Measurements from ENCODE around the gene CTNND2.
"Not testable (repeated sequence)": the region's sequence is repeated elsewhere in the genome, so short reads cannot be mapped to it uniquely, and the experiment has no call there.

Gene CTNND2

GRCh38 chr5:11075035-11075805, 829.0 kb downstream of the CTNND2 start:
- DNase-seq (ENCODE audit: low read depth): no peak

- DNase-seq (ENCODE audit: low read depth): no peak
Measured at GRCh38 chr5:11072568-11072967, 831.7 kb downstream of the CTNND2 start.

GRCh38 chr5:11072076-11072475, 832.2 kb downstream of the CTNND2 start:
- no peak for DNase-seq (ENCODE audit: low read depth)

GRCh38 chr5:11069041-11069440, 835.2 kb downstream of the CTNND2 start:
- no peak for DNase-seq (ENCODE audit: low read depth)

- DNase-seq (ENCODE audit: low read depth): not testable (repeated sequence)
Measured at GRCh38 chr5:11065723-11066122, 838.5 kb downstream of the CTNND2 start.

GRCh38 chr5:11064763-11065450, 839.3 kb downstream of the CTNND2 start:
- no peak for DNase-seq (ENCODE audit: low read depth)

GRCh38 chr5:11062397-11062796, 841.8 kb downstream of the CTNND2 start:
- DNase-seq (ENCODE audit: low read depth): no peak

- no peak for DNase-seq (ENCODE audit: low read depth)
Measured at GRCh38 chr5:11056560-11056959, 847.7 kb downstream of the CTNND2 start.

GRCh38 chr5:11054014-11054413, 850.2 kb downstream of the CTNND2 start:
- no peak for DNase-seq (ENCODE audit: low read depth)

GRCh38 chr5:11052871-11053270, 851.4 kb downstream of the CTNND2 start:
- no peak for DNase-seq (ENCODE audit: low read depth)

GRCh38 chr5:11050596-11051304, 853.5 kb downstream of the CTNND2 start:
- no peak for DNase-seq (ENCODE audit: low read depth)

- no peak for DNase-seq (ENCODE audit: low read depth)
Measured at GRCh38 chr5:11048760-11049159, 855.5 kb downstream of the CTNND2 start.

- DNase-seq (ENCODE audit: low read depth): no peak
Measured at GRCh38 chr5:11047625-11048024, 856.6 kb downstream of the CTNND2 start.

- no peak for DNase-seq (ENCODE audit: low read depth)
Measured at GRCh38 chr5:11047030-11047429, 857.2 kb downstream of the CTNND2 start.

GRCh38 chr5:11046160-11046559, 858.1 kb downstream of the CTNND2 start:
- DNase-seq (ENCODE audit: low read depth): no peak

- DNase-seq (ENCODE audit: low read depth): no peak
Measured at GRCh38 chr5:11045411-11045810, 858.8 kb downstream of the CTNND2 start.

- DNase-seq (ENCODE audit: low read depth): no peak
Measured at GRCh38 chr5:11044581-11044980, 859.7 kb downstream of the CTNND2 start.

- DNase-seq (ENCODE audit: low read depth): no peak
Measured at GRCh38 chr5:11043881-11044280, 860.4 kb downstream of the CTNND2 start.

- no peak for DNase-seq (ENCODE audit: low read depth)
Measured at GRCh38 chr5:11040345-11040744, 863.9 kb downstream of the CTNND2 start.

- DNase-seq (ENCODE audit: low read depth): no peak
Measured at GRCh38 chr5:11038772-11039171, 865.5 kb downstream of the CTNND2 start.

GRCh38 chr5:11037941-11038340, 866.3 kb downstream of the CTNND2 start:
- DNase-seq (ENCODE audit: low read depth): no peak

GRCh38 chr5:11037080-11037479, 867.2 kb downstream of the CTNND2 start:
- DNase-seq (ENCODE audit: low read depth): no peak

- DNase-seq (ENCODE audit: low read depth): no peak
Measured at GRCh38 chr5:11030671-11031070, 873.6 kb downstream of the CTNND2 start.
